Loucy (cell line): ENCODE results near the gene GFRA1.

Experiments used
- H2AFZ ChIP-seq: fragments of 200-600 bp; sonication (generic); 2 replicates; pipeline ENCODE4 v1.6.0; 2016; ENCODE audit warnings: antibody characterized with exemption, mild to moderate bottlenecking, low read length, moderate library complexity
- H3F3A ChIP-seq: fragments of 200-600 bp; 2 replicates; pipeline ENCODE4 v1.6.0; 2016; ENCODE audit warnings: antibody characterized with exemption, low read depth, mild to moderate bottlenecking
- H3K27me3 ChIP-seq: fragments of 200-600 bp; sonication (generic); 2 replicates; pipeline ENCODE4 v1.6.1; 2014; ENCODE audit warnings: low read length, mild to moderate bottlenecking; ENCODE audit not compliant: insufficient read depth, poor library complexity, severe bottlenecking
- H3K36me3 ChIP-seq: fragments of 200-600 bp; sonication (generic); 2 replicates; pipeline ENCODE4 v1.6.1; 2016; ENCODE audit warnings: low read length; ENCODE audit not compliant: insufficient read depth
- H3K4me1 ChIP-seq: fragments of 200-600 bp; sonication (generic); 2 replicates; pipeline ENCODE4 v1.5.1; 2014; ENCODE audit warnings: low read length, mild to moderate bottlenecking; ENCODE audit not compliant: insufficient read depth, poor library complexity, severe bottlenecking
- H3K4me2 ChIP-seq: fragments of 200-600 bp; sonication (generic); 2 replicates; pipeline ENCODE4 v1.6.0; 2014; ENCODE audit warnings: antibody characterized with exemption, low read length, low read depth, mild to moderate bottlenecking; ENCODE audit not compliant: poor library complexity, severe bottlenecking
- H3K4me3 ChIP-seq: fragments of 200-600 bp; sonication (generic); 2 replicates; pipeline ENCODE4 v1.5.1; 2014; ENCODE audit warnings: low read length, mild to moderate bottlenecking, mixed read lengths; ENCODE audit not compliant: poor library complexity, severe bottlenecking
- H3K79me2 ChIP-seq: fragments of 200-600 bp; sonication (generic); 2 replicates; pipeline ENCODE4 v1.6.1; 2014; ENCODE audit warnings: low read length; ENCODE audit not compliant: insufficient read depth
- H3K9ac ChIP-seq: fragments of 200-600 bp; sonication (generic); 2 replicates; pipeline ENCODE4 v1.6.0; 2014; ENCODE audit warnings: mild to moderate bottlenecking, low read depth, low read length, moderate library complexity; ENCODE audit not compliant: poor library complexity, severe bottlenecking
- H3K9me2 ChIP-seq: fragments of 200-600 bp; sonication (generic); replicated peaks from 2 replicates; pipeline ENCODE4 v1.6.1; 2016; ENCODE audit warnings: low read depth, low read length, mixed read lengths
- H3K9me3 ChIP-seq: fragments of 200-600 bp; sonication (generic); 2 replicates; pipeline ENCODE4 v1.6.1; 2014; ENCODE audit warnings: mild to moderate bottlenecking, antibody characterized with exemption, low read length, low read depth; ENCODE audit not compliant: insufficient read depth
- H4K20me1 ChIP-seq: fragments of 200-600 bp; sonication (generic); 2 replicates; pipeline ENCODE4 v1.6.0; 2014; ENCODE audit warnings: antibody characterized with exemption, low read length, mild to moderate bottlenecking; ENCODE audit not compliant: insufficient read depth, poor library complexity, severe bottlenecking
- CTCF ChIP-seq: fragments of 200-600 bp; sonication (generic); conservative IDR thresholded peaks from 2 replicates; pipeline ENCODE4 v1.5.1; 2014; ENCODE audit warnings: mild to moderate bottlenecking, antibody characterized with exemption, low read length
- EZH2phosphoT487 ChIP-seq: fragments of 200-600 bp; IDR thresholded peaks from 2 replicates; pipeline ENCODE4 v1.6.1; 2018; ENCODE audit warnings: antibody characterized with exemption, mild to moderate bottlenecking, moderate library complexity, borderline replicate concordance

GFRA1 gene

GRCh38 chr10:116232613-116233012, 40.4 kb downstream of the GFRA1 start:
- no peaks in the 10 kb centered on the region for H4K20me1 ChIP-seq
- no peaks in the 10 kb centered on the region for H3K9me2 ChIP-seq
- peaks cover 66% of the 10 kb centered on the region; the same call in 1 of the 2 replicates for H3K79me2 ChIP-seq
- H3K4me3 ChIP-seq = no peak overlapping the region
- H3F3A ChIP-seq = no peaks in the 10 kb centered on the region
- H3K9me3 ChIP-seq = 0 out of 2 replicates have a peak, but pooled peaks cover 3% of the 10 kb centered on the region
- H3K4me1 ChIP-seq = peaks cover 25% of the 10 kb centered on the region
- TF ChIP-seq CTCF (no peak), EZH2phosphoT487 (no peak)
- no peaks in the 10 kb centered on the region for H3K27me3 ChIP-seq
- H2AFZ ChIP-seq = no peak overlapping the region
- H3K36me3 ChIP-seq = peaks cover 20% of the 10 kb centered on the region; the same call in 1 of the 2 replicates
- H3K9ac ChIP-seq = no peak overlapping the region
- no peak overlapping the region for H3K4me2 ChIP-seq

GRCh38 chr10:116226766-116227165, 46.2 kb downstream of the GFRA1 start:
- no peaks in the 10 kb centered on the region for H3F3A ChIP-seq
- peaks cover 53% of the 10 kb centered on the region; the same call in 1 of the 2 replicates for H3K79me2 ChIP-seq
- no peak overlapping the region for H3K9ac ChIP-seq
- no peaks in the 10 kb centered on the region for H3K9me2 ChIP-seq
- no peaks in the 10 kb centered on the region for H4K20me1 ChIP-seq
- TF ChIP-seq CTCF (no peak), EZH2phosphoT487 (no peak)
- H3K4me1 ChIP-seq = no peaks in the 10 kb centered on the region
- no peaks in the 10 kb centered on the region for H3K9me3 ChIP-seq
- H3K4me2 ChIP-seq = no peak overlapping the region
- H3K36me3 ChIP-seq = peaks cover 18% of the 10 kb centered on the region; the same call in 1 of the 2 replicates
- no peaks in the 10 kb centered on the region for H3K27me3 ChIP-seq
- no peak overlapping the region for H3K4me3 ChIP-seq
- H2AFZ ChIP-seq = no peak overlapping the region

GRCh38 chr10:116226053-116226452, 47.0 kb downstream of the GFRA1 start:
- Histone ChIP-seq H3K4me3 (no peak overlapping the region), H3F3A (no peaks in the 10 kb centered on the region), H2AFZ (no peak overlapping the region), H3K27me3 (no peaks in the 10 kb centered on the region), H4K20me1 (no peaks in the 10 kb centered on the region), H3K4me1 (no peaks in the 10 kb centered on the region), H3K79me2 (peaks cover 56% of the 10 kb centered on the region; the same call in 1 of the 2 replicates), H3K9ac (no peak overlapping the region), H3K9me3 (no peaks in the 10 kb centered on the region), H3K36me3 (peaks cover 18% of the 10 kb centered on the region; the same call in 1 of the 2 replicates), H3K4me2 (no peak overlapping the region), H3K9me2 (no peaks in the 10 kb centered on the region)
- no peak for TF ChIP-seq CTCF
- TF ChIP-seq EZH2phosphoT487 = no peak
